ENCODE results near the gene DPP6.

- TF ChIP-seq CTCF (IDR thresholded peaks at IDR 0.05; ENCODE audit: control extremely low read depth in 1 of 3, insufficient read depth in 1 of 3, low read depth in 1 of 3, low read length in 3 of 3) (no peak), PHF8 (conservative IDR thresholded peaks at IDR 0.05; ENCODE audit: low read depth, low read length) (no peak), BACH1 (IDR thresholded peaks at IDR 0.05; ENCODE audit: low read length) (no peak), HDAC6 (IDR thresholded peaks at IDR 0.05; ENCODE audit: low read depth, low read length) (no peak), EZH2 (IDR thresholded peaks at IDR 0.05; ENCODE audit: low read depth, low read length, severe bottlenecking) (no peak), SP2 (IDR thresholded peaks at IDR 0.05; ENCODE audit: low read length) (no peak), CHD1 (IDR thresholded peaks at IDR 0.05; ENCODE audit: low read depth, low read length) (no peak), ZNF274 (IDR thresholded peaks at IDR 0.05; ENCODE audit: borderline replicate concordance, extremely low read depth, low read length) (no peak)
Observed at GRCh38 chr7:154343778-154344412, 291.7 kb downstream of the DPP6 start.
